A673 (cell line): ENCODE measurements around the gene ROBO2. TPM values are rescaled to one million over a fixed set of nuclear protein-coding genes. Genes with fewer than 3 reads are reported as not detected.
A peak's percentile ranks its signal among the peaks of the same experiment; 100 is the strongest.

Experiments used
- BruUV-seq: library from RNA; stranded (reverse); fragments of 400-500 nt; replicated peaks from 2 replicates; lab custom pipeline; 2021; lab: Mats Ljungman, UMichigan
- CTCF ChIA-PET: fragments of 300-600 bp; sonication (Branson Sonifier 250); formaldehyde crosslinking; loops from one replicate; lab custom pipeline; 2022; ENCODE audit warnings: antibody characterized with exemption; lab: Charles Lee
- POLR2A ChIA-PET: fragments of 300-600 bp; sonication (Branson Sonifier 250); formaldehyde crosslinking; loops from one replicate; lab custom pipeline; 2022; ENCODE audit warnings: antibody characterized with exemption; ENCODE audit not compliant: low non-redundant PET; lab: Charles Lee
- DNase-seq: peaks from one replicate; pipeline ENCODE4 v3.0.0-alpha.2; 2015; ENCODE audit warnings: low spot score
- H3K27ac ChIP-seq: fragments of 200-600 bp; sonication (generic); 2 replicates; pipeline ENCODE4 v1.5.1; 2016; ENCODE audit warnings: mixed run types, low read depth, mild to moderate bottlenecking, mixed read lengths, antibody characterized with exemption, low read length; ENCODE audit not compliant: poor library complexity, severe bottlenecking
- H3K27me3 ChIP-seq: fragments of 200-600 bp; sonication (generic); replicated peaks from 2 replicates; pipeline ENCODE4 v1.6.1; 2017; ENCODE audit warnings: mixed run types, low read depth, mild to moderate bottlenecking, mixed read lengths, antibody characterized with exemption, low read length; ENCODE audit not compliant: insufficient read depth, poor library complexity
- H3K36me3 ChIP-seq: fragments of 200-600 bp; sonication (generic); 2 replicates; pipeline ENCODE4 v1.6.1; 2016; ENCODE audit warnings: mixed run types, mild to moderate bottlenecking, mixed read lengths, antibody characterized with exemption, low read length; ENCODE audit not compliant: insufficient read depth, poor library complexity, severe bottlenecking
- H3K4me1 ChIP-seq: fragments of 200-600 bp; sonication (generic); 2 replicates; pipeline ENCODE4 v1.6.1; 2017; ENCODE audit warnings: mixed run types, mild to moderate bottlenecking, mixed read lengths, antibody characterized with exemption, low read length; ENCODE audit not compliant: insufficient read depth, poor library complexity, severe bottlenecking
- H3K4me3 ChIP-seq: fragments of 200-600 bp; sonication (generic); 2 replicates; pipeline ENCODE4 v1.5.1; 2016; ENCODE audit warnings: low read depth, mixed run types, mild to moderate bottlenecking, mixed read lengths, low read length; ENCODE audit not compliant: poor library complexity, severe bottlenecking
- H3K9me3 ChIP-seq: fragments of 200-600 bp; sonication (generic); 2 replicates; pipeline ENCODE4 v1.6.1; 2016; ENCODE audit warnings: mixed run types, low read depth, mild to moderate bottlenecking, mixed read lengths, antibody characterized with exemption, low read length; ENCODE audit not compliant: poor library complexity, severe bottlenecking
- CTCF ChIP-seq: fragments of 300-800, 200-600 bp; sonication (generic); conservative IDR thresholded peaks from 2 replicates; pipeline ENCODE4 v1.5.1; 2017; ENCODE audit warnings: low read depth, mild to moderate bottlenecking, antibody characterized with exemption, low read length, moderate library complexity, mixed read lengths
- EZH2 ChIP-seq: fragments of 200-600 bp; sonication (generic); IDR thresholded peaks from 2 replicates; pipeline ENCODE4 v1.6.1; 2017; ENCODE audit warnings: borderline replicate concordance, low read depth, mild to moderate bottlenecking, mixed read lengths, antibody characterized with exemption, low read length; ENCODE audit not compliant: poor library complexity, severe bottlenecking
- intact Hi-C: fragments of 100-400 bp; cut with micrococcal nuclease; formaldehyde crosslinking; loops from one replicate; pipeline ENCODE4 v1.10.0; 2022; ENCODE audit not compliant: unreplicated experiment
- total RNA-seq: library from RNA; stranded (reverse); gene quantifications from 2 replicates; pipeline ENCODE4 v1.2.3, GENCODE V29; 2021

The ROBO2 gene
- total RNA-seq, 1 experiment from 2014 or later = 17.5 TPM

GRCh38 chr3:77342688-77343087 lies 302.8 kb downstream of the ROBO2 start:
- intact Hi-C loops = loop anchor here (10.0 kb wide), 1 partner anchor 162 kb away; no protein-coding TSS in a partner anchor
- Histone ChIP-seq H3K36me3 (no peaks in the 10 kb centered on the region), H3K27me3 (no peaks in the 10 kb centered on the region), H3K4me1 (no peaks in the 10 kb centered on the region), H3K4me3 (no peak overlapping the region), H3K27ac (no peak overlapping the region), H3K9me3 (no peaks in the 10 kb centered on the region)
- TF ChIP-seq CTCF (no peak), EZH2 (no peak)
- ChIA-PET CTCF (no interaction called here), POLR2A (no interaction called here)
- no TSS peak for BruUV-seq
- no peak for DNase-seq

- H3K4me1 ChIP-seq = no peaks in the 10 kb centered on the region
- H3K4me3 ChIP-seq = no peak overlapping the region
- H3K27me3 ChIP-seq = no peaks in the 10 kb centered on the region
- no peaks in the 10 kb centered on the region for H3K36me3 ChIP-seq
- intact Hi-C loops = loop anchor here (10.0 kb wide), 1 partner anchor 160 kb away; no protein-coding TSS in a partner anchor
- no TSS peak for BruUV-seq
- POLR2A ChIA-PET = no interaction called here
- H3K9me3 ChIP-seq = no peaks in the 10 kb centered on the region
- no peak for DNase-seq
- TF ChIP-seq CTCF = no peak
- TF ChIP-seq EZH2 = no peak
- H3K27ac ChIP-seq = no peak overlapping the region
- CTCF ChIA-PET = no interaction called here
Observed at GRCh38 chr3:77345009-77345408, 305.1 kb downstream of the ROBO2 start.

- DNase-seq = peak; percentile 50
- TF ChIP-seq CTCF (peak; percentile 50), EZH2 (no peak)
- Histone ChIP-seq H3K4me1 (no peaks in the 10 kb centered on the region), H3K36me3 (no peaks in the 10 kb centered on the region), H3K9me3 (no peaks in the 10 kb centered on the region), H3K4me3 (no peak overlapping the region), H3K27me3 (no peaks in the 10 kb centered on the region), H3K27ac (no peak overlapping the region)
- POLR2A ChIA-PET = no interaction called here
- intact Hi-C loops = loop anchor here (10.0 kb wide), 1 partner anchor 156 kb away; no protein-coding TSS in a partner anchor
- CTCF ChIA-PET = interaction anchor here (0.9 kb wide), 2 partner anchors 14 to 119 kb away, joined by 3 to 4 read pairs; no protein-coding TSS in a partner anchor
- no TSS peak for BruUV-seq
Observed at GRCh38 chr3:77348244-77348855, 308.5 kb downstream of the ROBO2 start.
